Retinal pigment epithelial cell (primary cell): ENCODE data around the gene DDX46.
"Not testable (repeated sequence)": the region's sequence is repeated elsewhere in the genome, so short reads cannot be mapped to it uniquely, and the experiment has no call there.

Experiments
- DNase-seq: peaks from one replicate; pipeline ENCODE4 v3.0.0-alpha.2; 2010; ENCODE audit warnings: low read depth
- H3K4me3 ChIP-seq: 2 replicates; pipeline ENCODE4 v1.5.1; 2011; ENCODE audit warnings: mild to moderate bottlenecking, low read length, control low read depth, moderate library complexity
- CTCF ChIP-seq: conservative IDR thresholded peaks from 2 replicates; pipeline ENCODE4 v1.5.1; 2011; ENCODE audit warnings: low read depth, low read length, control low read depth, inconsistent platforms

Gene DDX46

DNA sequence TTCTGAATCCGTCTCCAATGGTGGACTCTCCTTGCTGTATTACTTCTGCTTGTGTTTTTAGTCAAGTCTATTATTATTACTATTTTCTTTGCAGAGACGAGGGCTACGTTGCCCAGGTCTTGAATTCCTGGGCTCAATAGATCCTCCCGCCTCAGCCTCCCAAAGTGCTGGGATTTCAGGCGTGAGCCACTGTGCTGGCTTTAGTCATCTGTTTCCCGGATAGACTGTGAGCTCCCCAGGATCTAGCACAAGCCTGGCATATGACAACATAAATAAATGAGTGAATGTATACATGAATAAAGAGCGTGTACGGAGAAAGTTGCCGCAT, 439 bp upstream of the DDX46 start:
- TF ChIP-seq CTCF = no peak
- DNase-seq = no peak
- H3K4me3 ChIP-seq = peak overlapping the region; percentile 97

DNA sequence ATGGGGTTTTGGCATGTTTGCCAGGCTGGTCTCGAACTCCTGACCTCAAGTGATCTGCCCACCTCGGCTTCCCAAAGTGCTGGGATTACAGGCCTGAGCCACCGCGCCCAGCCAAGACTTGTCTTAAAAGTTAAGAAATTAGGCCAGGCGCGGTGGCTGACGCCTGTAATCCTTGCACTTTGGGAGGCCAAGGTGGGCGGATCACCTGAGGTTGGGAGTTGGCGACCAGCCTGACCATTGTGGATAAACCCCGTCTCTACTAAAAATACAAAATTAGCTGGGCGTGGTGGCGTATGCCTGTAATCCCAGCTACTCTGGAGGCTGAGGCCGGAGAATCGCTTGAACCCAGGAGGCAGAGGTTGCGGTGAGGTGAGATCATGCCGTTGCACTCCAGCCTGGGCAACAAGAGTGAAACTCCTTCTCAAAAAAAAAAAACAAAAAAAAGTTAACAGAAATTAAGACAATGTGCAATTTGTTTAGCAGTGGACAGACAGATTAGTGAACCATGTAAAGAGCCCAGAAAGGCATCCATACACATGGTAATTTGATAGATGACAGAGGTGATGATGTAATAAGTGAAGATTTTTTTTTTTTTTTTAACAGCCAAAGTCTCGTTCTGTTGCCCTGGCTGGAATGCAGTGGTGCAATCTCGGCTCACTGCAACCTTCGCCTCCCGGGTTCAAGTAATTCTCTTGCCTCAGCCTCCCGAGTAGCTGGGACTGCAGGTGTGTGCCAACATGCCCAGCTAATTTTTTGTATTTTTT, 9.1 kb downstream of the DDX46 start:
- H3K4me3 ChIP-seq, DNase-seq: not testable (repeated sequence)

DNA sequence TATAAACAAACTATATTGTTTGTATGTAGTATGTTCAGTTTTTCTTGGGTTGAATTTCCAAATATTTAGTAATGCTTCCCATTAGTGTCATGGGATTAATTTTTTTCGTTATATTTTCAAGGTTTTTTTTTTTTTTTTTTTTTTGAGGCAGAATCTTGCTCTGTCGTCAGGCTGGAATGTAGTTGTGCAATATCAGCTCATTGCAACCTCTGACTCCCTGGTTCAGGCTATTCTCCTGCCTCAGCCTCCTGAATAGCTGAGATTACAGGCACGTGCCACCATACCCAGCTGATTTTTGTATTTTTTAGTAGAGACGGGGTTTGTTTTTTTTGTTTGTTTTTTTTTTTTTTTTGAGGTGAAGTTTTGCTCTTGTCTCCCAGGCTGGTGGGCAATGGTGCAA, 10.6 kb downstream of the DDX46 start:
- DNase-seq = no peak
- H3K4me3 ChIP-seq = no peak overlapping the region
- no peak for TF ChIP-seq CTCF

DNA sequence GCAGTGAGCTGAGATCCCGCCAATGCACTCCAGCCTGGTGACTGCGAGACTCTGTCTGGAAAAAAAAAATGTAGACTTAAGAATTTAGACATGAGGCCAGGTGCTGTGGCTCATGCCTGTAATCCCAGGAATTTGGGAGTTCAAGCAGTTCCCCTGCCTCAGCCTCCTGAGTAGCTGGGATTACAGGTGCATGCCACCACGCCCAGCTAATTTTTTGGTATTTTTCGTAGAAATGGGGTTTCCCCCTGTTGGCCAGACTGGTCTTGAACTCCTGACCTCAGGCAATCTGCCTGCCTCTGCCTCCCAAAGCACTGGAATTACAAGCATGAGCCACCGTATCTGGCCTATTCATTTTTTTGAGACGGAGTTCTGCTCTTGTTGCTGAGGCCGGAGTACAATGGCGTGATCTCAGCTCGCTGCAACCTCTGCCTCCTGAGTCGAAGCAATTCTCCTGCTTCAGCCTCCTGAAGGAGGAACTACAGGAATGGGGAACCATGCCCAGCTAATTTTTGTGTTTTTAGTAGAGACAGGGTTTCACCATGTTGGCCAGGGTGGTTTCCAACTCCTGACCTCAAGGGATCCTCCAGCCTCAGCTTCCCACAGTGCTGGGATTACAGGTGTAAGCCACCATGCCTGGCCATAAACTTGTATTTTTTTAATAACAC, 14.0 kb downstream of the DDX46 start:
- no peak for TF ChIP-seq CTCF
- DNase-seq = no peak

DNA sequence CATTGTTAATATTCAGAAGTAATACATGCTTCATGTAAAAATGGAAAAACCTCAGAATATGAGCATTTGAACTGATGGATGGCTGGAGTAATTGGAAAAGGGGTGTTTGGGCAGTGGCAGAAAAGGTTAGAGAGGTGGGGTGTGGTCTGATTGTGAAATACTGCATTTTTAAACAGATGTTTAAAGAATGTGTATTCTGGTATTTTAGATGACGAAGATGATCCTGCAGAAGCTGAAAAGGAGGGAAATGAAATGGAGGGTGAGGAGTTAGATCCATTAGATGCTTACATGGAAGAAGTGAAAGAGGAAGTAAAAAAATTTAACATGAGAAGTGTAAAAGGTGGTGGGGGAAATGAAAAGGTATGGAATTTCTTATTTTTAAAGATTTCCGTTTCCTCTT, 18.8 kb downstream of the DDX46 start:
- DNase-seq = no peak
- TF ChIP-seq CTCF = no peak
- H3K4me3 ChIP-seq = no peak overlapping the region

More for the DNA sequence above, 14.0 kb downstream of the DDX46 start:
- no peak overlapping the region for H3K4me3 ChIP-seq

GRCh38 chr5:134784241-134784920, 25.8 kb downstream of the DDX46 start:
- H3K4me3 ChIP-seq = no peak overlapping the region
- TF ChIP-seq CTCF = peak; percentile 20
- no peak for DNase-seq

GRCh38 chr5:134784946-134785620, 26.5 kb downstream of the DDX46 start:
- no peak overlapping the region for H3K4me3 ChIP-seq
- no peak for DNase-seq
- TF ChIP-seq CTCF = no peak
